Spleen (tissue), 11 donors: ENCODE data around the gene DLX5. TPM values are rescaled to one million over a fixed set of nuclear protein-coding genes. Genes with fewer than 3 reads are reported as not detected.

Experiments
- DNase-seq: peaks from one replicate; pipeline ENCODE4 v3.0.0-alpha.2; 2020
- H3K27ac ChIP-seq, 8 donors: fragments of 200-600 bp; sonication (generic) in 7 of 8; 1 replicate in 4 of 8; 2 replicates in 4 of 8; pipeline versions ENCODE4 v1.5.0 to v1.8.0; 2016 to 2021; ENCODE audit warnings: inconsistent platforms in 4 of 8, mild to moderate bottlenecking in 4 of 8, moderate library complexity in 1 of 8
- H3K27me3 ChIP-seq, 7 donors: fragments of 200-600 bp; sonication (generic) in 6 of 7; replicated peaks in 1 of 7; 1 replicate in 4 of 7; 2 replicates in 3 of 7; pipeline versions ENCODE4 v1.5.0 to v1.8.0; 2016 to 2021; ENCODE audit warnings: inconsistent platforms in 3 of 7, mild to moderate bottlenecking in 1 of 7
- H3K36me3 ChIP-seq, 6 donors: fragments of 200-600 bp; sonication (generic) in 5 of 6; 1 replicate in 4 of 6; 2 replicates in 2 of 6; pipeline versions ENCODE4 v1.5.0 to v1.8.0; 2016 to 2021; ENCODE audit warnings: inconsistent platforms in 2 of 6
- H3K4me1 ChIP-seq, 6 donors: fragments of 200-600 bp; sonication (generic) in 5 of 6; 1 replicate in 3 of 6; 2 replicates in 3 of 6; pipeline versions ENCODE4 v1.5.0 to v1.8.0; 2016 to 2021; ENCODE audit warnings: inconsistent platforms in 3 of 6
- H3K4me3 ChIP-seq, 8 donors: fragments of 200-600 bp; sonication (generic) in 7 of 8; 1 replicate in 4 of 8; 2 replicates in 4 of 8; pipeline versions ENCODE4 v1.5.0 to v1.8.0; 2016 to 2021; ENCODE audit warnings: inconsistent platforms in 4 of 8, mild to moderate bottlenecking in 4 of 8, moderate library complexity in 2 of 8
- H3K9me3 ChIP-seq, 8 donors: fragments of 200-600 bp; sonication (generic) in 7 of 8; 1 replicate in 4 of 8; 2 replicates in 4 of 8; pipeline versions ENCODE4 v1.5.0 to v1.8.0; 2016 to 2021; ENCODE audit warnings: inconsistent platforms in 4 of 8
- CTCF ChIP-seq, 11 experiments: fragments of 200-600 bp in 7 of 11; fragments of 450-650 bp in 4 of 11; sonication (generic) in 4 of 11; IDR thresholded peaks in 8 of 11; conservative IDR thresholded peaks in 3 of 11; 1 replicate in 7 of 11; 2 replicates in 4 of 11; pipeline versions ENCODE4 v1.4.0 to v1.8.0; 2016 to 2021; ENCODE audit warnings: antibody characterized with exemption in 11 of 11, inconsistent platforms in 4 of 11, mild to moderate bottlenecking in 1 of 11
- POLR2A ChIP-seq, 3 donors: fragments of 450-650 bp; IDR thresholded peaks; one replicate each; pipeline ENCODE4 v1.5.1; 2017; ENCODE audit warnings: antibody characterized with exemption in 3 of 3, mild to moderate bottlenecking in 1 of 3
- POLR2AphosphoS5 ChIP-seq, 3 donors: sonication (generic); formaldehyde crosslinking; IDR thresholded peaks; one replicate each; pipeline ENCODE4 v1.5.1; 2017; ENCODE audit warnings: antibody characterized with exemption in 3 of 3
- WGBS, 5 donors: extraction: QIAGEN DNeasy Blood & Tissue Kit in 3 of 5; methylation state at CpG; one replicate each; pipeline versions ENCODE4 v1.1.5 to v1.1.7; 2013 to 2018; 5-methylcytosine and 5-hydroxymethylcytosine counted together
- intact Hi-C: fragments of 100-400 bp; cut with DNase I; formaldehyde crosslinking; loops from one replicate; pipeline ENCODE4 v1.15.0; 2023; ENCODE audit warnings: low total_unique reads
- polyA plus RNA-seq, 3 donors: library from polyadenylated mRNA; stranded (reverse); fragments of 200-250 nt; gene quantifications; one replicate each; pipeline ENCODE4 v1.2.1, GENCODE V29; 2013
- total RNA-seq, 7 donors: library from RNA; depleted of rRNA in 3 of 7; stranded (reverse); fragments of >200 nt in 3 of 7; fragmentation: NEBNext Ultra II Directional in 4 of 7; extraction: Animal tissue kit (Norgen Biotek cat#: 25700) in 4 of 7; gene quantifications; one replicate each; pipeline versions ENCODE4 v1.1.0 to v1.2.1, GENCODE V29; 2016 to 2021
- donor health status: healthy with polysubstance abuse.
- donor health status: DM: no; HTN: no; CAD: no; lungs with moderate emphysema.
- donor health status: DM: no; HTN: no; CAD: no.
- donor health status: Bipolar disorder and iron deficiency.
- donor health status: healthy.
- donor health status: DM: no; HTN: no; CAD: no.
- donor health status: DM: yes; HTN: yes; CAD: no.

The DLX5 gene
- total and polyA plus RNA-seq, 10 donors: 0.14 to 0.36 TPM; not detected in 8

- 7 to 26% (median 11%) methylated on average over 13 to 18 of the region's 18 CpGs for WGBS, 5 donors
- intact Hi-C loops: no loop called here
- H3K9me3 ChIP-seq: no peaks in the 10 kb centered on the region
- DNase-seq: no peak
- no peak for TF ChIP-seq POLR2AphosphoS5 (IDR thresholded peaks at IDR 0.05)
- no peak for TF ChIP-seq CTCF (IDR thresholded peaks at IDR 0.05 in 8 of 11, conservative IDR thresholded peaks at IDR 0.05 in 3 of 11)
- TF ChIP-seq POLR2A (IDR thresholded peaks at IDR 0.05): no peak
- H3K27ac ChIP-seq: no peak overlapping the region
- peaks cover 8 to 100% (median 91%) of the 10 kb centered on the region in 7 donors for H3K27me3 ChIP-seq
- H3K4me3 ChIP-seq: no peak overlapping the region
- no peaks in the 10 kb centered on the region for H3K36me3 ChIP-seq
- H3K4me1 ChIP-seq: peaks cover 10 to 25% (median 21%) of the 10 kb centered on the region in 6 donors
Measured at GRCh38 chr7:97009753-97010732, 14.6 kb downstream of the DLX5 start.

GRCh38 chr7:97008275-97008917, 16.2 kb downstream of the DLX5 start:
- TF ChIP-seq POLR2AphosphoS5 (IDR thresholded peaks at IDR 0.05) (no peak), CTCF (IDR thresholded peaks at IDR 0.05 in 8 of 11, conservative IDR thresholded peaks at IDR 0.05 in 3 of 11) (no peak), POLR2A (IDR thresholded peaks at IDR 0.05) (no peak)
- no peak overlapping the region for H3K27ac ChIP-seq
- peaks cover 0 to 1% (median 0%) of the 10 kb centered on the region in 8 donors for H3K9me3 ChIP-seq
- H3K4me3 ChIP-seq: no peak overlapping the region
- no peak for DNase-seq
- H3K4me1 ChIP-seq: peaks cover 13 to 41% (median 29%) of the 10 kb centered on the region in 6 donors
- no peaks in the 10 kb centered on the region for H3K36me3 ChIP-seq
- WGBS, 5 donors: 71 to 82% (median 77%) methylated on average over 3 of the region's 3 CpGs
- intact Hi-C loops: no loop called here
- H3K27me3 ChIP-seq: peaks cover 8 to 100% (median 91%) of the 10 kb centered on the region in 7 donors

- DNase-seq: no peak
- Histone ChIP-seq H3K9me3 (peaks cover 0 to 6% (median 0%) of the 10 kb centered on the region in 8 donors), H3K27ac (no peak overlapping the region), H3K36me3 (no peaks in the 10 kb centered on the region), H3K4me3 (no peak overlapping the region), H3K4me1 (peaks cover 13 to 43% (median 30%) of the 10 kb centered on the region in 6 donors), H3K27me3 (peaks cover 12 to 100% (median 91%) of the 10 kb centered on the region in 7 donors)
- WGBS, 5 donors: 20 to 36% (median 25%) methylated on average over 8 of the region's 8 CpGs
- TF ChIP-seq POLR2A (IDR thresholded peaks at IDR 0.05) (no peak), CTCF (IDR thresholded peaks at IDR 0.05 in 8 of 11, conservative IDR thresholded peaks at IDR 0.05 in 3 of 11) (no peak), POLR2AphosphoS5 (IDR thresholded peaks at IDR 0.05) (no peak)
- intact Hi-C loops: no loop called here
Measured at GRCh38 chr7:97007583-97007861, 17.1 kb downstream of the DLX5 start.
